ENCODE results near the gene SLC28A1. TPM values are rescaled to one million over a fixed set of nuclear protein-coding genes. Genes with fewer than 3 reads are reported as not detected.

Gene SLC28A1
- total RNA-seq, 1 experiment from 2014 or later, result not detected

GRCh38 chr15:84880822-84881519, 3.5 kb upstream of the SLC28A1 start:
- no peaks in the 10 kb centered on the region for H3K36me3 ChIP-seq (ENCODE audit: control insufficient read depth in 1 of 2, insufficient read depth in 2 of 2, low read length in 2 of 2)
- no peak overlapping the region for H2AFZ ChIP-seq (ENCODE audit: low read depth, low read length, poor library complexity, severe bottlenecking)
- TF ChIP-seq ZFX (IDR thresholded peaks at IDR 0.05) (no peak), EGR1 (IDR thresholded peaks at IDR 0.05; ENCODE audit: low read depth) (no peak), CTCF (IDR thresholded peaks at IDR 0.05 in 2 of 3, conservative IDR thresholded peaks at IDR 0.05 in 1 of 3; ENCODE audit: borderline replicate concordance in 1 of 3, insufficient read depth in 1 of 3, low read depth in 2 of 3, low read length in 2 of 3) (no peak), MAX (IDR thresholded peaks at IDR 0.05) (no peak), SIN3A (IDR thresholded peaks at IDR 0.05; ENCODE audit: low read depth) (no peak), ATF3 (IDR thresholded peaks at IDR 0.05) (no peak), EZH2 (IDR thresholded peaks at IDR 0.05) (no peak), EZH2phosphoT487 (IDR thresholded peaks at IDR 0.05; ENCODE audit: borderline replicate concordance) (no peak), SRF (IDR thresholded peaks at IDR 0.05; ENCODE audit: low read depth) (no peak)
- ChIA-PET CTCF (no interaction called here), POLR2A (no interaction called here), RAD21 (ENCODE audit: low non-redundant PET in 1 of 2, low total read pairs in 2 of 2, uncharacterized antibody in 2 of 2, unreplicated experiment in 2 of 2) (no interaction called here)
- no TSS peak for BruUV-seq (replicated peaks)
- ATAC-seq (no peak), DNase-seq (ENCODE audit: low read depth, low spot score) (no peak)
- H3K4me3 ChIP-seq (replicated peaks in 1 of 2; ENCODE audit: low read depth in 1 of 2, low read length in 2 of 2), result no peak overlapping the region
- no peaks in the 10 kb centered on the region for H4K20me1 ChIP-seq (ENCODE audit: insufficient read depth)
- H3K9me3 ChIP-seq (ENCODE audit: control insufficient read depth in 1 of 2, insufficient read depth in 1 of 2, low read depth in 1 of 2, low read length in 2 of 2), result no peaks in the 10 kb centered on the region
- H3K4me2 ChIP-seq (ENCODE audit: low read length), result no peak overlapping the region
- no peaks in the 10 kb centered on the region for H3K79me2 ChIP-seq (ENCODE audit: insufficient read depth, low read length)
- H3K9me2 ChIP-seq (ENCODE audit: insufficient read depth), result no peaks in the 10 kb centered on the region
- no peak overlapping the region for H3K27ac ChIP-seq (ENCODE audit: low read depth, low read length)
- no peak overlapping the region for H3K9ac ChIP-seq (ENCODE audit: low read length)
- intact Hi-C loops (cut with micrococcal nuclease), result no loop called here
- no peaks in the 10 kb centered on the region for H3K27me3 ChIP-seq (ENCODE audit: insufficient read depth, low read length)
- peaks cover 0 to 9% of the 10 kb centered on the region in 2 experiments; a peak in 3 of 4 replicates for H3K4me1 ChIP-seq (ENCODE audit: control insufficient read depth in 1 of 2, insufficient read depth in 2 of 2, low read length in 2 of 2)
